SU-DHL-6 (cell line): ENCODE measurements around the gene CCDC86.

Experiments used
- EZH2phosphoT487 ChIP-seq: fragments of 200-600 bp; sonication (generic), shearing (Covaris generic); conservative IDR thresholded peaks from 2 replicates; pipeline ENCODE4 v1.6.1; 2018; ENCODE audit warnings: mild to moderate bottlenecking, antibody characterized with exemption, low read length, moderate library complexity, mixed read lengths
- TF ChIP-seq, protein P1 (sequence below): fragments of 200-600 bp; sonication (generic); IDR thresholded peaks from one replicate; pipeline ENCODE4 v1.5.1; 2017; ENCODE audit warnings: antibody characterized with exemption, mild to moderate bottlenecking, low read length, moderate library complexity; ENCODE audit not compliant: insufficient read depth, poor library complexity, severe bottlenecking

GRCh38 chr11:60825790-60826189 is 16.1 kb upstream of the CCDC86 start:
- TF ChIP-seq, protein P1, sequence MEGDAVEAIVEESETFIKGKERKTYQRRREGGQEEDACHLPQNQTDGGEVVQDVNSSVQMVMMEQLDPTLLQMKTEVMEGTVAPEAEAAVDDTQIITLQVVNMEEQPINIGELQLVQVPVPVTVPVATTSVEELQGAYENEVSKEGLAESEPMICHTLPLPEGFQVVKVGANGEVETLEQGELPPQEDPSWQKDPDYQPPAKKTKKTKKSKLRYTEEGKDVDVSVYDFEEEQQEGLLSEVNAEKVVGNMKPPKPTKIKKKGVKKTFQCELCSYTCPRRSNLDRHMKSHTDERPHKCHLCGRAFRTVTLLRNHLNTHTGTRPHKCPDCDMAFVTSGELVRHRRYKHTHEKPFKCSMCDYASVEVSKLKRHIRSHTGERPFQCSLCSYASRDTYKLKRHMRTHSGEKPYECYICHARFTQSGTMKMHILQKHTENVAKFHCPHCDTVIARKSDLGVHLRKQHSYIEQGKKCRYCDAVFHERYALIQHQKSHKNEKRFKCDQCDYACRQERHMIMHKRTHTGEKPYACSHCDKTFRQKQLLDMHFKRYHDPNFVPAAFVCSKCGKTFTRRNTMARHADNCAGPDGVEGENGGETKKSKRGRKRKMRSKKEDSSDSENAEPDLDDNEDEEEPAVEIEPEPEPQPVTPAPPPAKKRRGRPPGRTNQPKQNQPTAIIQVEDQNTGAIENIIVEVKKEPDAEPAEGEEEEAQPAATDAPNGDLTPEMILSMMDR: no peak
- TF ChIP-seq EZH2phosphoT487: no peak
